ENCODE measurements around the gene TMEM54. TPM values are rescaled to one million over a fixed set of nuclear protein-coding genes. Genes with fewer than 3 reads are reported as not detected.

TMEM54 gene
- total RNA-seq, 4 donors from 2014 or later = 330 to 1,204 (median 846) TPM

- in situ Hi-C loops (cut with MboI; ENCODE audit: low pct_ligation_motif_present in 1 of 4, low pct_unique_long_range_greater_than_20kb in 1 of 4, low sequenced_read_pairs in 3 of 4) (no loop called here), intact Hi-C loops (cut with DNase I; ENCODE audit: low total_unique reads) (no loop called here)
- H3K27ac ChIP-seq = no peak overlapping the region
These were observed 18.9 kb upstream of the TMEM54 start for GRCh38 chr1:32919811-32920733.

DNA sequence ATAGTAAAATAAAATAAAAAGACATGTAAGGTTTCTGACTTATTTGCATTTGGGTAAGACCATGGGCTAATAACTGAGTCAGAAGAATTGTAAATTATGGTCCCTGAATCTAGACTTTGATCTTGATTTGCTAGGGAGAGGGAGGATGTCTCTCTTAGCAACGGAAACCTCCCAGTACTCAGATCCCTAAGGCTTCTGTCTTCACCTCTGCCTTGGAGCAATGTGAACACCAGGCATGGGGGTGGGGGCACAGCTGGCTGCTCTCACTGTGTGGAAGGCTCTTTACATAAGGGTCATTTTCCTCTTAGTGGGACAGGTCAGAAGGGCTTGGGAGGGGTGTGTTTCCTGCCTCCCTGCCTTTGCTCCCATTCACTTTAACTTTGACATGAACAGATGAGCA, 17.0 kb upstream of the TMEM54 start:
- TF ChIP-seq POLR2AphosphoS5 (IDR thresholded peaks at IDR 0.05) = no peak
- TF ChIP-seq EP300 (IDR thresholded peaks at IDR 0.05; ENCODE audit: low read depth) = no peak
- no peak for TF ChIP-seq CTCF (IDR thresholded peaks at IDR 0.05)
- no peak for TF ChIP-seq POLR2A (IDR thresholded peaks at IDR 0.05)
- Histone ChIP-seq H3K4me3 (no peak overlapping the region), H3K4me1 (peaks cover 3 to 26% (median 12%) of the 10 kb centered on the region in 4 donors), H3K9me3 (no peaks in the 10 kb centered on the region), H3K27ac (peak overlapping the region in 1 of 4 donors; percentile 38), H3K27me3 (peaks cover 12% of the 10 kb centered on the region), H3K36me3 (no peaks in the 10 kb centered on the region)
- intact Hi-C loops (cut with DNase I; ENCODE audit: low total_unique reads) (no loop called here), in situ Hi-C loops (cut with MboI; ENCODE audit: low pct_ligation_motif_present in 1 of 4, low pct_unique_long_range_greater_than_20kb in 1 of 4, low sequenced_read_pairs in 3 of 4) (no loop called here)
- 44 to 45% methylated on average over 1 of the region's 1 CpG for WGBS, 2 donors (ENCODE audit: low coverage in 1 of 2)
- no peak for DNase-seq

More at GRCh38 chr1:32919811-32920733, 18.9 kb upstream of the TMEM54 start:
- H3K9me3 ChIP-seq = no peaks in the 10 kb centered on the region
- H3K4me1 ChIP-seq = peaks cover 4 to 35% (median 18%) of the 10 kb centered on the region in 4 donors
- DNase-seq = no peak
- WGBS, 2 donors (ENCODE audit: low coverage in 1 of 2) = 84 to 87% methylated on average over 6 to 11 of the region's 11 CpGs
- peaks cover 24% of the 10 kb centered on the region for H3K27me3 ChIP-seq
- H3K36me3 ChIP-seq = no peaks in the 10 kb centered on the region
- H3K4me3 ChIP-seq = no peak overlapping the region
- TF ChIP-seq POLR2AphosphoS5 (IDR thresholded peaks at IDR 0.05) (no peak), CTCF (IDR thresholded peaks at IDR 0.05) (no peak), EP300 (IDR thresholded peaks at IDR 0.05; ENCODE audit: low read depth) (no peak)

- H3K27ac ChIP-seq = peak overlapping the region in 3 of 4 donors; percentile 38 to 69 (median 62)
- no peaks in the 10 kb centered on the region for H3K36me3 ChIP-seq
- no peak overlapping the region for H3K4me3 ChIP-seq
- no peaks in the 10 kb centered on the region for H3K9me3 ChIP-seq
- peaks cover 3 to 26% (median 12%) of the 10 kb centered on the region in 4 donors for H3K4me1 ChIP-seq
- WGBS, 2 donors (ENCODE audit: low coverage in 1 of 2) = 58 to 62% methylated on average over 2 to 7 of the region's 7 CpGs
- TF ChIP-seq POLR2A (IDR thresholded peaks at IDR 0.05) (no peak), POLR2AphosphoS5 (IDR thresholded peaks at IDR 0.05) (no peak), CTCF (IDR thresholded peaks at IDR 0.05) (no peak), EP300 (IDR thresholded peaks at IDR 0.05; ENCODE audit: low read depth) (no peak)
- intact Hi-C loops (cut with DNase I; ENCODE audit: low total_unique reads) = no loop called here
- DNase-seq = no peak
- peaks cover 5% of the 10 kb centered on the region for H3K27me3 ChIP-seq
- in situ Hi-C loops (cut with MboI; ENCODE audit: low pct_ligation_motif_present in 1 of 4, low pct_unique_long_range_greater_than_20kb in 1 of 4, low sequenced_read_pairs in 3 of 4) = no loop called here
These were observed 16.3 kb upstream of the TMEM54 start for GRCh38 chr1:32917521-32917920.

GRCh38 chr1:32915766-32916706, 14.8 kb upstream of the TMEM54 start:
- DNase-seq = no peak
- Histone ChIP-seq H3K27ac (peak overlapping the region in 2 of 4 donors; percentile 14 to 38), H3K36me3 (no peaks in the 10 kb centered on the region), H3K9me3 (no peaks in the 10 kb centered on the region), H3K4me1 (peaks cover 3 to 26% (median 12%) of the 10 kb centered on the region in 4 donors), H3K27me3 (no peaks in the 10 kb centered on the region), H3K4me3 (no peak overlapping the region)
- WGBS, 2 donors (ENCODE audit: low coverage in 1 of 2) = 91 to 92% methylated on average over 12 of the region's 12 CpGs
- in situ Hi-C loops (cut with MboI; ENCODE audit: low pct_ligation_motif_present in 1 of 4, low pct_unique_long_range_greater_than_20kb in 1 of 4, low sequenced_read_pairs in 3 of 4) = no loop called here
- intact Hi-C loops (cut with DNase I; ENCODE audit: low total_unique reads) = no loop called here
- TF ChIP-seq POLR2AphosphoS5 (IDR thresholded peaks at IDR 0.05) (no peak), POLR2A (IDR thresholded peaks at IDR 0.05) (no peak), EP300 (IDR thresholded peaks at IDR 0.05; ENCODE audit: low read depth) (no peak), CTCF (IDR thresholded peaks at IDR 0.05) (no peak)

Data from transverse colon (tissue), 4 donors.